Measurements from ENCODE around the gene PAPOLA. TPM values are rescaled to one million over a fixed set of nuclear protein-coding genes. Genes with fewer than 3 reads are reported as not detected.
"Not testable (repeated sequence)": the region's sequence is repeated elsewhere in the genome, so short reads cannot be mapped to it uniquely, and the experiment has no call there.

PAPOLA gene
- total RNA-seq, 4 donors from 2014 or later: 113 to 169 (median 133) TPM

GRCh38 chr14:96466918-96467317 lies 35.3 kb upstream of the PAPOLA start:
- no peak for TF ChIP-seq CTCF (IDR thresholded peaks at IDR 0.05)
- DNase-seq (ENCODE audit: low spot score): no peak
- no peak for ATAC-seq (ENCODE audit: low FRiP score)

GRCh38 chr14:96470331-96470730 lies 31.9 kb upstream of the PAPOLA start:
- no peak for TF ChIP-seq CTCF (IDR thresholded peaks at IDR 0.05)
- ATAC-seq (ENCODE audit: low FRiP score): no peak
- no peak for DNase-seq (ENCODE audit: low spot score)

GRCh38 chr14:96470967-96471366 lies 31.2 kb upstream of the PAPOLA start:
- not testable (repeated sequence) for ATAC-seq (ENCODE audit: low FRiP score); DNase-seq (ENCODE audit: low spot score)

- DNase-seq (ENCODE audit: low spot score): no peak
- no peak for ATAC-seq (ENCODE audit: low FRiP score)
- TF ChIP-seq CTCF (IDR thresholded peaks at IDR 0.05): no peak
Measured at GRCh38 chr14:96478119-96478518, 24.1 kb upstream of the PAPOLA start.

- ATAC-seq (ENCODE audit: low FRiP score) (no peak), DNase-seq (ENCODE audit: low spot score) (no peak)
- TF ChIP-seq CTCF (IDR thresholded peaks at IDR 0.05): no peak
Measured at GRCh38 chr14:96479435-96480146, 22.6 kb upstream of the PAPOLA start.

- no peak for TF ChIP-seq CTCF (IDR thresholded peaks at IDR 0.05)
- ATAC-seq (ENCODE audit: low FRiP score): no peak
- no peak for DNase-seq (ENCODE audit: low spot score)
Measured at GRCh38 chr14:96481731-96482314, 20.4 kb upstream of the PAPOLA start.

GRCh38 chr14:96482986-96483385 lies 19.2 kb upstream of the PAPOLA start:
- ATAC-seq (ENCODE audit: low FRiP score) (no peak), DNase-seq (ENCODE audit: low spot score) (no peak)
- no peak for TF ChIP-seq CTCF (IDR thresholded peaks at IDR 0.05)
